K562 (cell line): ENCODE data around the gene CD55. TPM values are rescaled to one million over a fixed set of nuclear protein-coding genes. Genes with fewer than 3 reads are reported as not detected.

Experiments
- ADNP ChIP-seq: fragments of 200-800 bp; sonication (Bioruptor generic); IDR thresholded peaks from 2 replicates; pipeline ENCODE4 v1.6.1; 2016; ENCODE audit warnings: missing genetic modification characterization, missing compliant biosample characterization
- ARHGAP35 ChIP-seq: fragments of 450-650 bp; IDR thresholded peaks from 2 replicates; pipeline ENCODE4 v1.6.1; 2018; ENCODE audit not compliant: partially characterized antibody
- BHLHE40 ChIP-seq: IDR thresholded peaks from 2 replicates; pipeline ENCODE4 v1.6.1; 2011; ENCODE audit warnings: low read length, improper control_type of control experiment
- BMI1 ChIP-seq: fragments of 150-350 bp; IDR thresholded peaks from 2 replicates; pipeline ENCODE4 v1.6.1; 2014; ENCODE audit warnings: low read length
- CREB1 ChIP-seq, 2 experiments: sonication (generic) in 1 of 2; formaldehyde crosslinking in 1 of 2; IDR thresholded peaks; 2 replicates each; pipeline versions ENCODE4 v1.6.1 to v1.8.0; 2012 to 2022; ENCODE audit warnings: inconsistent platforms in 1 of 2, mild to moderate bottlenecking in 1 of 2, missing genetic modification reagents in 1 of 2, moderate library complexity in 1 of 2
- EWSR1 ChIP-seq: fragments of 450-650 bp; IDR thresholded peaks from 2 replicates; pipeline ENCODE4 v1.6.1; 2018; ENCODE audit warnings: borderline replicate concordance, mild to moderate bottlenecking, low read depth, moderate library complexity; ENCODE audit not compliant: partially characterized antibody
- GABPA ChIP-seq: fragments of 200-800 bp; sonication (Bioruptor generic); conservative IDR thresholded peaks from 2 replicates; pipeline ENCODE4 v1.6.1; 2016; ENCODE audit warnings: low read depth, missing genetic modification characterization, missing compliant biosample characterization
- HMG20B ChIP-seq: fragments of 250-450 bp; sonication (Bioruptor Pico); IDR thresholded peaks from 2 replicates; pipeline ENCODE4 v1.5.0; 2021; ENCODE audit warnings: mild to moderate bottlenecking
- KDM4B ChIP-seq, 2 experiments: fragments of 450-650 bp in 1 of 2; sonication (generic) in 1 of 2; IDR thresholded peaks; 2 replicates each; pipeline ENCODE4 v1.6.1; 2016 to 2017; ENCODE audit warnings: borderline replicate concordance in 2 of 2, antibody characterized with exemption in 1 of 2, low read depth in 1 of 2, mild to moderate bottlenecking in 1 of 2
- NR1H2 ChIP-seq: sonication (generic); formaldehyde crosslinking; IDR thresholded peaks from 2 replicates; pipeline ENCODE4 v1.4.0; 2020; ENCODE audit warnings: mild to moderate bottlenecking, missing genetic modification reagents
- POLR2A ChIP-seq: fragments of 450-650 bp; conservative IDR thresholded peaks from 2 replicates; pipeline ENCODE4 v1.6.1; 2016
- ZNF311 ChIP-seq: fragments of 250-450 bp; sonication (Bioruptor Pico); IDR thresholded peaks from 2 replicates; pipeline ENCODE4 v1.4.0; 2020; ENCODE audit warnings: mild to moderate bottlenecking, moderate library complexity
- ZNF699 ChIP-seq: fragments of 250-450 bp; sonication (Bioruptor Pico); IDR thresholded peaks from 2 replicates; pipeline ENCODE4 v1.8.0; 2021; ENCODE audit warnings: mild to moderate bottlenecking, moderate library complexity; ENCODE audit not compliant: insufficient replicate concordance
- ZSCAN29 ChIP-seq: fragments of 450-650 bp; IDR thresholded peaks from 2 replicates; pipeline ENCODE4 v1.6.1; 2017
- polyA plus RNA-seq, 8 experiments: library from polyadenylated mRNA; depleted of rRNA in 4 of 8; stranded (reverse) in 5 of 8; unstranded in 3 of 8; fragments of >200 nt; fragmentation: Nextera tagmentation in 2 of 8; fragmentation: Illumina TruSeq in 1 of 8; extraction: Ambion mirVana in 2 of 8; extraction: Trizol in 1 of 8; gene quantifications; 2 replicates each; pipeline versions ENCODE4 v1.2.1 to v1.2.3, GENCODE V29; 2011 to 2014; ENCODE audit warnings: inconsistent platforms in 1 of 8, missing spikeins in 1 of 8
- total RNA-seq, 7 experiments: library from RNA; depleted of rRNA in 6 of 7; stranded (reverse); fragments of >200 nt in 6 of 7; fragmentation: Illumina TruSeq in 2 of 7; extraction: Trizol in 2 of 7; gene quantifications; 2 replicates each; pipeline versions ENCODE4 v1.2.1 to v1.2.3, GENCODE V29; 2011 to 2021; ENCODE audit warnings: low replicate concordance in 1 of 7
- TF ChIP-seq, protein P1 (sequence below): fragments of 250-450 bp; sonication (Bioruptor Pico); IDR thresholded peaks from 2 replicates; pipeline ENCODE4 v1.5.0; 2022; ENCODE audit warnings: mild to moderate bottlenecking
- TF ChIP-seq, protein P2 (sequence below): fragments of 250-450 bp; sonication (Bioruptor Pico); IDR thresholded peaks from 2 replicates; pipeline ENCODE4 v1.5.0; 2020; ENCODE audit warnings: mild to moderate bottlenecking
- TF ChIP-seq, protein P3 (sequence below): sonication (generic); formaldehyde crosslinking; IDR thresholded peaks from 2 replicates; pipeline ENCODE4 v1.8.1; 2023; ENCODE audit warnings: mild to moderate bottlenecking, missing genetic modification reagents
- TF ChIP-seq, protein P4 (sequence below): fragments of 450-650 bp; IDR thresholded peaks from 2 replicates; pipeline ENCODE4 v1.6.1; 2018; ENCODE audit warnings: mild to moderate bottlenecking, low read depth; ENCODE audit not compliant: partially characterized antibody
- TF ChIP-seq, protein P5 (sequence below): fragments of 450-650 bp; conservative IDR thresholded peaks from 2 replicates; pipeline ENCODE4 v1.6.1; 2016; ENCODE audit warnings: missing genetic modification characterization, low read depth, mild to moderate bottlenecking, control low read depth, missing compliant biosample characterization

Gene CD55
- total and polyA plus RNA-seq, 9 of the 15 experiments (the other 6 are each of a cell fraction or from before 2014, with no cell fraction given) = 17.7 to 150 (median 97.0) TPM

DNA sequence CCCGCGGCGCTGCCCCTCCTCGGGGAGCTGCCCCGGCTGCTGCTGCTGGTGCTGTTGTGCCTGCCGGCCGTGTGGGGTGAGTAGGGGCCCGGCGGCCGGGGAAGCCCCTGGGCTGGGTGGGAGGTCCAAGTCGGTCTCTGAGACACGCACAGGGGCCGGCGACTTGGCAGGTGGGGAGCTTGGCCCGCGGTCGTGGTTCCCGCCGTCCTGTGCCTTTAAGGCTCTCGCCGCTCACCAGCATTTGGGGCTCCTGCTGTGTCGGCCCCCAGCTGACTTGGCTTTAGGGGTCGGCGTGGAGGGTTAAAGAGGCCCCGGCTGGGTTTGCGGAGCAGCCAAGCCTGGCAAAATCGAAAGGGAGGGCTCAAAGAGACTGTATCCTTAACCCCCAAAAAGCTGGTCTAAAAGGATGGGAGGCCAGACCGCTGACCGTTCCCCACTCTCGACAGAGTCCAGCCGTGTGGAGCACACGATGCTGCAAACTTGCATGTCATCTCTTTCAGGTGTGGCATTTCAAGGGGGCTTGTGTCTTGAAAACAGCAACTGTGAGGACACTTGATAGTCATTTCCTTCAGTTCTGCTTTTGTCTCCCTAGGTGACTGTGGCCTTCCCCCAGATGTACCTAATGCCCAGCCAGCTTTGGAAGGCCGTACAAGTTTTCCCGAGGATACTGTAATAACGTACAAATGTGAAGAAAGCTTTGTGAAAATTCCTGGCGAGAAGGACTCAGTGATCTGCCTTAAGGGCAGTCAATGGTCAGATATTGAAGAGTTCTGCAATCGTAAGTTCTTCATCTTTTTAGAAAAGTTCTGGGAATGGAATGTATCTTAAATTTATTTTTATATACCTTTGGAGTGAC lies 540 bp downstream of the CD55 start (continued):
- TF ChIP-seq, protein P1, sequence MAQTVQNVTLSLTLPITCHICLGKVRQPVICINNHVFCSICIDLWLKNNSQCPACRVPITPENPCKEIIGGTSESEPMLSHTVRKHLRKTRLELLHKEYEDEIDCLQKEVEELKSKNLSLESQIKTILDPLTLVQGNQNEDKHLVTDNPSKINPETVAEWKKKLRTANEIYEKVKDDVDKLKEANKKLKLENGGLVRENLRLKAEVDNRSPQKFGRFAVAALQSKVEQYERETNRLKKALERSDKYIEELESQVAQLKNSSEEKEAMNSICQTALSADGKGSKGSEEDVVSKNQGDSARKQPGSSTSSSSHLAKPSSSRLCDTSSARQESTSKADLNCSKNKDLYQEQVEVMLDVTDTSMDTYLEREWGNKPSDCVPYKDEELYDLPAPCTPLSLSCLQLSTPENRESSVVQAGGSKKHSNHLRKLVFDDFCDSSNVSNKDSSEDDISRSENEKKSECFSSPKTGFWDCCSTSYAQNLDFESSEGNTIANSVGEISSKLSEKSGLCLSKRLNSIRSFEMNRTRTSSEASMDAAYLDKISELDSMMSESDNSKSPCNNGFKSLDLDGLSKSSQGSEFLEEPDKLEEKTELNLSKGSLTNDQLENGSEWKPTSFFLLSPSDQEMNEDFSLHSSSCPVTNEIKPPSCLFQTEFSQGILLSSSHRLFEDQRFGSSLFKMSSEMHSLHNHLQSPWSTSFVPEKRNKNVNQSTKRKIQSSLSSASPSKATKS (CRISPR knock-in tag) = no peak
- TF ChIP-seq, protein P2, sequence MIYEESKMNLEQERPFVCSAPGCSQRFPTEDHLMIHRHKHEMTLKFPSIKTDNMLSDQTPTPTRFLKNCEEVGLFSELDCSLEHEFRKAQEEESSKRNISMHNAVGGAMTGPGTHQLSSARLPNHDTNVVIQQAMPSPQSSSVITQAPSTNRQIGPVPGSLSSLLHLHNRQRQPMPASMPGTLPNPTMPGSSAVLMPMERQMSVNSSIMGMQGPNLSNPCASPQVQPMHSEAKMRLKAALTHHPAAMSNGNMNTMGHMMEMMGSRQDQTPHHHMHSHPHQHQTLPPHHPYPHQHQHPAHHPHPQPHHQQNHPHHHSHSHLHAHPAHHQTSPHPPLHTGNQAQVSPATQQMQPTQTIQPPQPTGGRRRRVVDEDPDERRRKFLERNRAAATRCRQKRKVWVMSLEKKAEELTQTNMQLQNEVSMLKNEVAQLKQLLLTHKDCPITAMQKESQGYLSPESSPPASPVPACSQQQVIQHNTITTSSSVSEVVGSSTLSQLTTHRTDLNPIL (CRISPR knock-in tag) = no peak
- TF ChIP-seq HMG20B (no peak), ADNP (tag) (no peak), POLR2A (no peak), ZNF311 (CRISPR knock-in tag) (no peak; the same call in 1 of the 2 replicates), EWSR1 (no peak), BHLHE40 (no peak), ZNF699 (CRISPR knock-in tag) (no peak), NR1H2 (CRISPR knock-in tag) (0 out of 2 replicates have a peak, but pooled peaks have one; percentile 44), GABPA (tag) (no peak), BMI1 (no peak), KDM4B (IDR thresholded peaks at IDR 0.05; ENCODE audit: borderline replicate concordance in 2 of 2, low read depth in 1 of 2) (no peak; a peak in 1 of 4 replicates), ZSCAN29 (no peak), CREB1 (IDR thresholded peaks at IDR 0.05) (no peak), CREB1 (CRISPR knock-in tag; IDR thresholded peaks at IDR 0.05) (no peak), ARHGAP35 (no peak)
- TF ChIP-seq, protein P3, sequence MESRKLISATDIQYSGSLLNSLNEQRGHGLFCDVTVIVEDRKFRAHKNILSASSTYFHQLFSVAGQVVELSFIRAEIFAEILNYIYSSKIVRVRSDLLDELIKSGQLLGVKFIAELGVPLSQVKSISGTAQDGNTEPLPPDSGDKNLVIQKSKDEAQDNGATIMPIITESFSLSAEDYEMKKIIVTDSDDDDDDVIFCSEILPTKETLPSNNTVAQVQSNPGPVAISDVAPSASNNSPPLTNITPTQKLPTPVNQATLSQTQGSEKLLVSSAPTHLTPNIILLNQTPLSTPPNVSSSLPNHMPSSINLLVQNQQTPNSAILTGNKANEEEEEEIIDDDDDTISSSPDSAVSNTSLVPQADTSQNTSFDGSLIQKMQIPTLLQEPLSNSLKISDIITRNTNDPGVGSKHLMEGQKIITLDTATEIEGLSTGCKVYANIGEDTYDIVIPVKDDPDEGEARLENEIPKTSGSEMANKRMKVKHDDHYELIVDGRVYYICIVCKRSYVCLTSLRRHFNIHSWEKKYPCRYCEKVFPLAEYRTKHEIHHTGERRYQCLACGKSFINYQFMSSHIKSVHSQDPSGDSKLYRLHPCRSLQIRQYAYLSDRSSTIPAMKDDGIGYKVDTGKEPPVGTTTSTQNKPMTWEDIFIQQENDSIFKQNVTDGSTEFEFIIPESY = 0 out of 2 replicates have a peak, but pooled peaks have one; percentile 9
- TF ChIP-seq, protein P4, sequence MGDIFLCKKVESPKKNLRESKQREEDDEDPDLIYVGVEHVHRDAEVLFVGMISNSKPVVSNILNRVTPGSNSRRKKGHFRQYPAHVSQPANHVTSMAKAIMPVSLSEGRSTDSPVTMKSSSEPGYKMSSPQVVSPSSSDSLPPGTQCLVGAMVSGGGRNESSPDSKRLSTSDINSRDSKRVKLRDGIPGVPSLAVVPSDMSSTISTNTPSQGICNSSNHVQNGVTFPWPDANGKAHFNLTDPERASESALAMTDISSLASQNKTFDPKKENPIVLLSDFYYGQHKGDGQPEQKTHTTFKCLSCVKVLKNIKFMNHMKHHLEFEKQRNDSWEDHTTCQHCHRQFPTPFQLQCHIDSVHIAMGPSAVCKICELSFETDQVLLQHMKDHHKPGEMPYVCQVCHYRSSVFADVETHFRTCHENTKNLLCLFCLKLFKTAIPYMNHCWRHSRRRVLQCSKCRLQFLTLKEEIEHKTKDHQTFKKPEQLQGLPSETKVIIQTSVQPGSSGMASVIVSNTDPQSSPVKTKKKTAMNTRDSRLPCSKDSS = peak; percentile 41
- TF ChIP-seq, protein P5, sequence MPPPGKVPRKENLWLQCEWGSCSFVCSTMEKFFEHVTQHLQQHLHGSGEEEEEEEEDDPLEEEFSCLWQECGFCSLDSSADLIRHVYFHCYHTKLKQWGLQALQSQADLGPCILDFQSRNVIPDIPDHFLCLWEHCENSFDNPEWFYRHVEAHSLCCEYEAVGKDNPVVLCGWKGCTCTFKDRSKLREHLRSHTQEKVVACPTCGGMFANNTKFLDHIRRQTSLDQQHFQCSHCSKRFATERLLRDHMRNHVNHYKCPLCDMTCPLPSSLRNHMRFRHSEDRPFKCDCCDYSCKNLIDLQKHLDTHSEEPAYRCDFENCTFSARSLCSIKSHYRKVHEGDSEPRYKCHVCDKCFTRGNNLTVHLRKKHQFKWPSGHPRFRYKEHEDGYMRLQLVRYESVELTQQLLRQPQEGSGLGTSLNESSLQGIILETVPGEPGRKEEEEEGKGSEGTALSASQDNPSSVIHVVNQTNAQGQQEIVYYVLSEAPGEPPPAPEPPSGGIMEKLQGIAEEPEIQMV = no peak
